ENCODE results near the gene EDN2. TPM values are rescaled to one million over a fixed set of nuclear protein-coding genes. Genes with fewer than 3 reads are reported as not detected.
A peak's percentile ranks its signal among the peaks of the same experiment; 100 is the strongest.

Gene EDN2
- total and polyA plus RNA-seq, 2 experiments from 2014 or later = not detected

GRCh38 chr1:41480204-41481108, 4.0 kb downstream of the EDN2 start:
- Histone ChIP-seq H3F3A (ENCODE audit: insufficient read depth) (no peaks in the 10 kb centered on the region; the same call in 1 of the 2 replicates), H3K9me3 (ENCODE audit: low read depth) (no peaks in the 10 kb centered on the region), H4K20me1 (ENCODE audit: insufficient read depth) (no peaks in the 10 kb centered on the region), H3K4me1 (ENCODE audit: insufficient read depth) (peaks cover 19% of the 10 kb centered on the region), H3K27me3 (replicated peaks; ENCODE audit: insufficient read depth) (no peaks in the 10 kb centered on the region), H3K9ac (no peak overlapping the region), H2AFZ (no peak overlapping the region), H3K4me2 (ENCODE audit: unreplicated experiment) (no peak overlapping the region), H3K36me3 (ENCODE audit: low read depth) (no peaks in the 10 kb centered on the region), H3K27ac (no peak overlapping the region), H3K4me3 (no peak overlapping the region), H3K79me2 (ENCODE audit: insufficient read depth) (no peaks in the 10 kb centered on the region), H3K9me2 (ENCODE audit: insufficient read depth) (no peaks in the 10 kb centered on the region)
- no peak for DNase-seq
- TF ChIP-seq EZH2phosphoT487 (IDR thresholded peaks at IDR 0.05; ENCODE audit: insufficient read depth, low read depth) (no peak), EZH2 (IDR thresholded peaks at IDR 0.05; ENCODE audit: insufficient read depth, poor library complexity, severe bottlenecking) (no peak)
- in situ Hi-C loops (cut with MboI) = no loop called here
- WGBS, 2 experiments (ENCODE audit: low coverage in 1 of 2, low lambda C conversion rate in 2 of 2, missing lambda C conversion rate in 2 of 2) = 89 to 93% methylated on average over 10 of the region's 10 CpGs

DNA sequence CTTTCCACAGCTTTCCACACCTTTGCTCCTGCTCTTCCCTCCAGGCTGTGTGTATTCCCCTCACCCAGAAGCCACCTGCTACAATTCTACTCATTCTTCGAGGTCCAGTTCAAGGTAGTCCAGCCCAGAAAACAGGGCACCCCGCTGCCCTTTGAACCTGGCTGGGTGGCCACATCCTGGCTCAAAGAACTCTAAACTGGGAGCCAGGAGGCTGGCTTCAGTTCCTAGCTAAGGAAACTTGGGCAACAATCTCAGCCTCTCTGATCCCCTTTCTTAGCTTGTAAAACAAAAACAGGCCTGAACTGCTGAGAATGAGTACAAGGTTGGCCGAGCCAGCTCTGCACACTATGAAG, 4.7 kb downstream of the EDN2 start:
- no peak for TF ChIP-seq EZH2 (IDR thresholded peaks at IDR 0.05; ENCODE audit: insufficient read depth, poor library complexity, severe bottlenecking)
- no peak for TF ChIP-seq EZH2phosphoT487 (IDR thresholded peaks at IDR 0.05; ENCODE audit: insufficient read depth, low read depth)
- H3K36me3 ChIP-seq (ENCODE audit: low read depth) = no peaks in the 10 kb centered on the region
- no peak overlapping the region for H3K27ac ChIP-seq
- in situ Hi-C loops (cut with MboI) = no loop called here
- DNase-seq = no peak
- H3K4me2 ChIP-seq (ENCODE audit: unreplicated experiment) = no peak overlapping the region
- 81 to 84% methylated on average over 3 of the region's 3 CpGs for WGBS, 2 experiments (ENCODE audit: low coverage in 1 of 2, low lambda C conversion rate in 2 of 2, missing lambda C conversion rate in 2 of 2)
- H4K20me1 ChIP-seq (ENCODE audit: insufficient read depth) = no peaks in the 10 kb centered on the region
- no peaks in the 10 kb centered on the region for H3K9me3 ChIP-seq (ENCODE audit: low read depth)
- peaks cover 17% of the 10 kb centered on the region for H3K4me1 ChIP-seq (ENCODE audit: insufficient read depth)
- H3K4me3 ChIP-seq = no peak overlapping the region
- H3K27me3 ChIP-seq (replicated peaks; ENCODE audit: insufficient read depth) = no peaks in the 10 kb centered on the region
- no peaks in the 10 kb centered on the region for H3K79me2 ChIP-seq (ENCODE audit: insufficient read depth)
- no peaks in the 10 kb centered on the region; the same call in 1 of the 2 replicates for H3F3A ChIP-seq (ENCODE audit: insufficient read depth)
- no peaks in the 10 kb centered on the region for H3K9me2 ChIP-seq (ENCODE audit: insufficient read depth)
- H2AFZ ChIP-seq = no peak overlapping the region
- H3K9ac ChIP-seq = no peak overlapping the region

- H3K4me2 ChIP-seq (ENCODE audit: unreplicated experiment) = no peak overlapping the region
- in situ Hi-C loops (cut with MboI) = no loop called here
- no peaks in the 10 kb centered on the region for H3K9me2 ChIP-seq (ENCODE audit: insufficient read depth)
- 39 to 40% methylated on average over 19 of the region's 19 CpGs for WGBS, 2 experiments (ENCODE audit: low coverage in 1 of 2, low lambda C conversion rate in 2 of 2, missing lambda C conversion rate in 2 of 2)
- peaks cover 17% of the 10 kb centered on the region for H3K4me1 ChIP-seq (ENCODE audit: insufficient read depth)
- DNase-seq = peak; percentile 76
- no peak overlapping the region for H3K27ac ChIP-seq
- H2AFZ ChIP-seq = no peak overlapping the region
- no peaks in the 10 kb centered on the region for H3K27me3 ChIP-seq (replicated peaks; ENCODE audit: insufficient read depth)
- no peaks in the 10 kb centered on the region for H3K79me2 ChIP-seq (ENCODE audit: insufficient read depth)
- H3K9me3 ChIP-seq (ENCODE audit: low read depth) = no peaks in the 10 kb centered on the region
- H4K20me1 ChIP-seq (ENCODE audit: insufficient read depth) = no peaks in the 10 kb centered on the region
- no peak for TF ChIP-seq EZH2 (IDR thresholded peaks at IDR 0.05; ENCODE audit: insufficient read depth, poor library complexity, severe bottlenecking)
- no peak for TF ChIP-seq EZH2phosphoT487 (IDR thresholded peaks at IDR 0.05; ENCODE audit: insufficient read depth, low read depth)
- no peaks in the 10 kb centered on the region; the same call in 1 of the 2 replicates for H3F3A ChIP-seq (ENCODE audit: insufficient read depth)
- H3K4me3 ChIP-seq = no peak overlapping the region
- no peak overlapping the region for H3K9ac ChIP-seq
- H3K36me3 ChIP-seq (ENCODE audit: low read depth) = no peaks in the 10 kb centered on the region
These were observed 5.3 kb downstream of the EDN2 start for GRCh38 chr1:41479000-41479807.

DNA sequence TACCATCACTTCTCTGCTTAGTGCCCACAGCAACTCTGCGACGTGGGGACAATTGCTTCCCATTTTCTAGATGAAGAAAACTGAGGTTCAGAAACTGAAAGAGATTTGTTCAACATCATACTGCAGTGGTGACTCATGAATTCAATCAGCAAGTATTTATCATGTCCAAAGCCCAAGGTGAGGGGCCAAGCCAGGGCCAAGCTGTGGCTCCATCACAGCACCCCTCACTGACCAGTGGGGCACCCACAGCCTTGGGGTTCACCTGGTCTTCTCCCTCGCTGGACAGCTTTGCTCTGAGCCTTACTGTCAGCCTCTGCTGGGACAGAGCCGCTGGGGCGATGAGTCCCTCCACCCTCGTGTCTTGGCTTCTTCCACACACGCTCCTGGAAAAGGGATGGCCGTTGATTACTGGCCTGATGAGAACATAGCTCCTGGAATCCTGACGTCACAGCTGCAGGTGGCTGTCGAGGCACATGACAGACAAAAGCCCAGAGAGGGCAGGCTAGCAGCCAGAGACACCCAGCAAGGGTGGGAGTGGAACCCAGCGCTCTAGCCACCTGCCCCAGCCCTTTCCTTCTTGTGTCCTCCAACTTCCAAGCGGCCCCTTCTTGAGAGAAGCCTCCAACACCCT, 6.2 kb downstream of the EDN2 start:
- H3K4me1 ChIP-seq (ENCODE audit: insufficient read depth) = peaks cover 17% of the 10 kb centered on the region
- H3F3A ChIP-seq (ENCODE audit: insufficient read depth) = no peaks in the 10 kb centered on the region; the same call in 1 of the 2 replicates
- no peak overlapping the region for H2AFZ ChIP-seq
- no peak overlapping the region for H3K4me2 ChIP-seq (ENCODE audit: unreplicated experiment)
- TF ChIP-seq EZH2 (IDR thresholded peaks at IDR 0.05; ENCODE audit: insufficient read depth, poor library complexity, severe bottlenecking) (no peak), EZH2phosphoT487 (IDR thresholded peaks at IDR 0.05; ENCODE audit: insufficient read depth, low read depth) (no peak)
- no peaks in the 10 kb centered on the region for H3K79me2 ChIP-seq (ENCODE audit: insufficient read depth)
- H4K20me1 ChIP-seq (ENCODE audit: insufficient read depth) = no peaks in the 10 kb centered on the region
- WGBS, 2 experiments (ENCODE audit: low coverage in 1 of 2, low lambda C conversion rate in 2 of 2, missing lambda C conversion rate in 2 of 2) = 53 to 57% methylated on average over 12 of the region's 12 CpGs
- H3K9ac ChIP-seq = no peak overlapping the region
- no peaks in the 10 kb centered on the region for H3K27me3 ChIP-seq (replicated peaks; ENCODE audit: insufficient read depth)
- no peaks in the 10 kb centered on the region for H3K9me2 ChIP-seq (ENCODE audit: insufficient read depth)
- H3K9me3 ChIP-seq (ENCODE audit: low read depth) = no peaks in the 10 kb centered on the region
- peak; percentile 36 for DNase-seq
- in situ Hi-C loops (cut with MboI) = no loop called here
- H3K36me3 ChIP-seq (ENCODE audit: low read depth) = no peaks in the 10 kb centered on the region
- H3K27ac ChIP-seq = no peak overlapping the region
- no peak overlapping the region for H3K4me3 ChIP-seq
